Measurements from ENCODE around the gene ZFP62. TPM values are rescaled to one million over a fixed set of nuclear protein-coding genes. Genes with fewer than 3 reads are reported as not detected.

ZFP62 gene
- total and polyA plus RNA-seq, 2 of the 8 experiments (the other 6 are each of a cell fraction or from before 2014, with no cell fraction given) = 9.3 to 38.5 TPM

DNA sequence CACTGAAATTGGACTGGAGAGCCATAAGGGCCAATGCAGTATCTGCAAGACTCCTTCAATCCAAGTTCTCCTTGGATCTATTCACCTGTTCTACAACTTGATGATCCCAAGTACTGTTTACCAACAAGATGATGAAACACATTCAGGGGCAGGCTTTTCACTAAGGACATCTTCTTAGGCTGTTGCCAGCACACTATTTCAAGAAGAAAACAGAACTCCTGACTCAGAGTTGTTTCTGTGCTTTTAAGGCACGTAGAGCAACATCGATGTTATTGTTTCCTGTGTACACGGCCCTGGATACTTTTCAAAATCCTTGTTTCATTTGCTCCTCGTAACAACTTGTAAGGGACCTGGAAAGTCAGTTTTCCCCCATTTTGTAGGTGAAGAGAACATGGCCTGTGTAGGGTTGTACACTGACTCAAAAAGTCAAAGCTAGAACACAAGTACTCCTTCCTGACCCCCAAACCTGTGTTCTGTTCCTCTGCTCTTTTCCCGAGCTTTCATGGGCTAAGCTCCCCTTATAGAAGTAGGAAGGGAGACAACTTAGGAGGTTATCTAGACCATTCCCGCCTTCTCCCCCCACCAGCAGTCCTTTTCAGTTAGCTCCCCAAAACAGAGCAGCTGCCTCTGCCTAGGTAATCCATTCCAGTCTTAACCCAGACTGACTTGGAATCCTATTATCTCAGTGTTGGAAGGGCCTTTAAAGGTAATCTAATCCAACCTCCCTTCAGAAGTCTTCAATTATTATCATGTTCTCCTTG, 53.2 kb downstream of the ZFP62 start:
- Histone ChIP-seq H3K23ac (ENCODE audit: insufficient read length) (no peak overlapping the region), H3K4me3 (ENCODE audit: extremely low read depth in 1 of 4, insufficient read depth in 2 of 4, low read depth in 3 of 4, low read length in 4 of 4) (peak overlapping the region in 3 of 4 experiments; percentile 7 to 71 (median 23); a peak in 4 of 8 replicates), H3K23me2 (ENCODE audit: low read depth, low read length) (peaks cover 5% of the 10 kb centered on the region; the same call in 1 of the 2 replicates), H3K4me1 (replicated peaks in 1 of 4; ENCODE audit: control insufficient read depth in 3 of 4, insufficient read depth in 4 of 4, low read length in 3 of 4) (peaks cover 9 to 36% (median 15%) of the 10 kb centered on the region in 4 experiments), H3K18ac (ENCODE audit: extremely low read depth, low read length) (no peak overlapping the region), H4K91ac (replicated peaks; ENCODE audit: insufficient read length, low read length) (no peak overlapping the region), H3K9ac (replicated peaks in 1 of 4; ENCODE audit: extremely low read depth in 1 of 4, low read depth in 3 of 4, low read length in 3 of 4) (no peak overlapping the region; a peak in 1 of 7 replicates), H2BK15ac (ENCODE audit: low read length) (no peak overlapping the region), H2AK5ac (ENCODE audit: low read depth, low read length) (no peak overlapping the region), H2AFZ (ENCODE audit: low read length) (no peak overlapping the region), H4K20me1 (replicated peaks in 1 of 2; ENCODE audit: control insufficient read depth in 1 of 2, insufficient read depth in 2 of 2, low read length in 2 of 2) (no peaks in the 10 kb centered on the region), H4K8ac (ENCODE audit: extremely low read depth, insufficient read depth, low read length) (no peak overlapping the region), H2BK12ac (ENCODE audit: low read depth, low read length) (no peak overlapping the region), H4K5ac (ENCODE audit: insufficient read length, low read depth, low read length) (no peak overlapping the region), H3K36me3 (ENCODE audit: control insufficient read depth in 2 of 4, insufficient read depth in 4 of 4, low read length in 3 of 4) (no peaks in the 10 kb centered on the region), H3K56ac (replicated peaks; ENCODE audit: insufficient read length, low read depth, low read length) (no peak overlapping the region), H3K4me2 (ENCODE audit: insufficient read depth in 1 of 2, low read depth in 2 of 2, low read length in 2 of 2) (peak overlapping the region; percentile 71 to 74; a peak in 3 of 4 replicates), H3K79me2 (ENCODE audit: control insufficient read depth in 1 of 2, insufficient read depth in 2 of 2, low read length in 2 of 2) (peaks cover 10 to 35% of the 10 kb centered on the region in 2 experiments), H2BK20ac (ENCODE audit: low read length) (no peak overlapping the region), H3K14ac (ENCODE audit: insufficient read length) (no peak overlapping the region), H3K27ac (ENCODE audit: low read depth, low read length) (no peak overlapping the region), H3K79me1 (ENCODE audit: low read depth, low read length) (peaks cover 14% of the 10 kb centered on the region), H3K4ac (replicated peaks; ENCODE audit: insufficient read length, low read depth, low read length) (no peak overlapping the region), H3K27me3 (replicated peaks in 1 of 4; ENCODE audit: control insufficient read depth in 3 of 4, extremely low read depth in 1 of 4, insufficient read depth in 3 of 4, low read length in 3 of 4) (no peaks in the 10 kb centered on the region; a peak in 1 of 7 replicates), H2BK120ac (replicated peaks; ENCODE audit: low read depth, low read length) (no peak overlapping the region), H2BK5ac (ENCODE audit: low read depth, low read length) (no peak overlapping the region), H3K9me3 (ENCODE audit: insufficient read depth in 2 of 2, low read depth in 1 of 2, low read length in 1 of 2) (no peaks in the 10 kb centered on the region)
- no peak for FAIRE-seq
- ChIA-PET CTCF (ENCODE audit: partially characterized antibody) (interaction anchor here (0.7 to 1.6 kb wide), 6 partner anchors 18 to 303 kb away, joined by 3 to 5 read pairs (median 3); no protein-coding TSS in a partner anchor), POLR2A (ENCODE audit: partially characterized antibody) (interaction anchor here (1.0 to 1.9 kb wide), 7 partner anchors 14 to 53 kb away, joined by 3 to 8 read pairs (median 4); partner anchors contain the start of gene ZFP62)
- no peak for DNase-seq (ENCODE audit: low read depth in 1 of 2, low spot score in 2 of 2)
- 89% methylated on average over 6 of the region's 6 CpGs; no CpG with 5 or more reads in 1 of the 2 experiments for WGBS, 2 experiments (ENCODE audit: extremely low coverage in 1 of 2, insufficient coverage in 1 of 2, insufficient read length in 1 of 2, insufficient replicate concordance in 2 of 2, low coverage in 1 of 2, low lambda C conversion rate in 2 of 2, missing lambda C conversion rate in 1 of 2)
- no peak for TF ChIP-seq NANOG (IDR thresholded peaks at IDR 0.05; ENCODE audit: insufficient read depth, low read depth, low read length, poor library complexity, severe bottlenecking)
- no peak for TF ChIP-seq CBX5 (IDR thresholded peaks at IDR 0.05; ENCODE audit: low read depth, low read length)
- no peak for TF ChIP-seq RBBP5 (IDR thresholded peaks at IDR 0.05; ENCODE audit: borderline replicate concordance, low read depth, low read length)
- TF ChIP-seq, protein P1, sequence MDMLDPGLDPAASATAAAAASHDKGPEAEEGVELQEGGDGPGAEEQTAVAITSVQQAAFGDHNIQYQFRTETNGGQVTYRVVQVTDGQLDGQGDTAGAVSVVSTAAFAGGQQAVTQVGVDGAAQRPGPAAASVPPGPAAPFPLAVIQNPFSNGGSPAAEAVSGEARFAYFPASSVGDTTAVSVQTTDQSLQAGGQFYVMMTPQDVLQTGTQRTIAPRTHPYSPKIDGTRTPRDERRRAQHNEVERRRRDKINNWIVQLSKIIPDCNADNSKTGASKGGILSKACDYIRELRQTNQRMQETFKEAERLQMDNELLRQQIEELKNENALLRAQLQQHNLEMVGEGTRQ (IDR thresholded peaks at IDR 0.05; ENCODE audit: low read length) = no peak
- no peak for TF ChIP-seq POLR2AphosphoS5 (IDR thresholded peaks at IDR 0.05; ENCODE audit: low read depth, low read length)
- no peak for TF ChIP-seq TCF12 (IDR thresholded peaks at IDR 0.05; ENCODE audit: low read depth, low read length)
- TF ChIP-seq ASH2L (IDR thresholded peaks at IDR 0.05; ENCODE audit: low read length) = no peak
- TF ChIP-seq SP1 (IDR thresholded peaks at IDR 0.05; ENCODE audit: low read depth, low read length) = no peak
- TF ChIP-seq, protein P2, sequence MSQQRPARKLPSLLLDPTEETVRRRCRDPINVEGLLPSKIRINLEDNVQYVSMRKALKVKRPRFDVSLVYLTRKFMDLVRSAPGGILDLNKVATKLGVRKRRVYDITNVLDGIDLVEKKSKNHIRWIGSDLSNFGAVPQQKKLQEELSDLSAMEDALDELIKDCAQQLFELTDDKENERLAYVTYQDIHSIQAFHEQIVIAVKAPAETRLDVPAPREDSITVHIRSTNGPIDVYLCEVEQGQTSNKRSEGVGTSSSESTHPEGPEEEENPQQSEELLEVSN (IDR thresholded peaks at IDR 0.05) = no peak
- TF ChIP-seq EGR1 (IDR thresholded peaks at IDR 0.05; ENCODE audit: borderline replicate concordance, low read depth, low read length) = no peak

Measured in H1 (cell line).